Activated CD4-positive, alpha-beta T cell treated with anti-CD3 and anti-CD28 coated beads, Interleukin-2, amount 50 U/mL, for 4 hours (primary cell): ENCODE data around the gene ERFE.

Experiments
- DNase-seq, 2 experiments: peaks; one replicate each; pipeline ENCODE4 v3.0.0-alpha.2; 2020

The ERFE gene

DNA sequence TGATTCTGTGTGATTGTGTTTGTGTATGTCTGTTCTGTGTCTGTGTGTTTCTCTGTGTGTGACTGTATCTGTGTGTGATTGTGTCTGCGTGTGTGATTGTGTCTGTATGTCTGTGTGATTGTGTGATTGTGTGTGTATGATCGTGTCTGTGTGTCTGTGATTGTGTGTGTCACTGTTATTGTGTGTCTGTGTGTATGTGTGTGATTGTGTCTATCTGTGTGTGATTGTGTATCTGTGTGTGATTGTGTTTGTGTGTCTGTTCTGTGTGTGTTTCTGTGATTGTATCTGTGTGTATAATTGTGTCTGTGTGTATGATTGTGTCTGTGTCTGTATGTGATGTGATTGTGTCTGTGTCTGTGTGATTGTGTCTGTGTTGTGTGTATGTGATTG lies 32.0 kb upstream of the ERFE start:
- no peak for DNase-seq

DNA sequence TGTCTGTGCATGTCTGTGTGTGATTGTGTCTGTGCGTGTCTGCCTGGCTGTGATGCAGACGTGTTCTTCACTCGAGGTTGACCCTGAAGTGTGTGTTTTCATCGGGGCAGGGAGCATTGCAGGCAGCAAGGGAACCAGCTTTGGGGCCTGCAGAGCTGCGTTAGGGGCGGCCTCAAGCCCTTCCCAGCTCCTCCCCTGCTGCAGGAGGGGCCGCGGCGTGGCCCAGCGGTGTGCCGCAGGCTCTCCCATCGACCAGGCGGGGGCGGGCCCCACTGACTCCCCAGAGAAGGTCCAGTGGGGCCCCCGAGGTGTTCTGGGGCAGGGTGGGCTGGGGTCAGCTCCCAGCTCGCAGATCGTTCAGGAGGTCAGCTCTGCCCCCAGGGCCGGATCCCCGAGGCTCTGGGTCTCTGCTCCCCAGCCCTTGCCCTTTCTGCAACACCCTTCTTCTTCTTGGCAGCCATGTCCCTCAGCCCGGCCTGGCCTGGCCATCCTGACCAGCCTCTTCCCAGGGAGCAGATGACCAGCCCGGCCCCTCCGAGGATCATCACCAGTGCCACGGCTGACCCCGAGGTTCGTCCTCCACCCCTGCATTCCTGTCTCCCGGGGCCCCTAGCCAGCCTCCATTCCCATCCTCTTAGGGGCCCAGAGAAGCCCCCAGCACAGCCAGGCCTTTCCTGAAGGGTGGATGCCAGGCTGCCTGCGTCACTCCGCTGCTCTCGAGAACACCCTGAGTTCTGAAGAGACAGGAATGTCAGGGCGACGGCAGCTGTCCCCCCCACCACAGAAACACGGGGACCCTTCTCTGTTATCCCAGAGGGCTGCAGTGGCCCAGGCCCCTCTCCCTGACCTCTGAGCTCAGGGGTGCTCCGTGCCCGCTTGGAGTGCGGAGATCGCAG lies 31.4 kb upstream of the ERFE start:
- no peak for DNase-seq

DNA sequence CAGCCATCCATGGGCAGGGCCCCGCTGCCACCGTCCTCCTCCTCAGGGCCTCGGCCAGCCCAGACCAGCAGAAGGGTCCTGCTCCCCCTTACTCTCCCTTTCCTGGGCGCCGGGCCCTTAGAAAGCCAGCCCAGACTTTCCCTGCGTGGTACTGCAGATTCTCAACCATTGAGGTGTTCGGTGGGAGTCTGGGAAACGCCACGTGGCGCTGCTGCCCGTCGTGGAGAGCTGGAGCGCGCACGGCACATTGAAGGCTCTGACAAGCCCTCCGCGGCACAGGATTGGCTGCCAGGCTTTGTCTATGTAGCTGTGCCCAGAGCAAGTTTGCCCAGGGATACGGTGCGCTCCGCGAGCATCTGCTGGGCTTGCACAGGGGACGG lies 30.7 kb upstream of the ERFE start:
- no peak for DNase-seq

DNA sequence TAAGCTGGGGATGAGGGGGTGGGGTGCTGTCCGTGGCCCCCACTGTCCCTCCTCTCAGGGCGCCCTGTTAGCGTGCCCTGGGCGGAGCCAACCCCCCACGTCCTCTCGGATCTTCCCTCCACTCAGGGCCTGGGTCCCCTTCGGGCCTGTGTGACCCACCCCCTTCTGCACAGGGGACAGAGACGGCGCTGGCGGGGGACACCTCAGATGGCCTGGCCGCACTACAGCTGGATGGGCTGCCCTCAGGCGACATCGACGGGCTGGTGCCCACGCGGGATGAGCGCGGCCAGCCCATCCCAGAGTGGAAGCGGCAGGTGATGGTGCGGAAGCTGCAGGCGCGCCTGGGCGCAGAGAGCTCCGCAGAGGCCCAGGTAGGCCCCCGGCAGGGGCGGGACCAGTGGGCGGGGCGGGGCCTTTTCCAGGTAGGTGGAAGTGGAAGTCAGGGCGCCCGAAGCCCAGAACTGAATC lies 30.2 kb upstream of the ERFE start:
- no peak for DNase-seq

DNA sequence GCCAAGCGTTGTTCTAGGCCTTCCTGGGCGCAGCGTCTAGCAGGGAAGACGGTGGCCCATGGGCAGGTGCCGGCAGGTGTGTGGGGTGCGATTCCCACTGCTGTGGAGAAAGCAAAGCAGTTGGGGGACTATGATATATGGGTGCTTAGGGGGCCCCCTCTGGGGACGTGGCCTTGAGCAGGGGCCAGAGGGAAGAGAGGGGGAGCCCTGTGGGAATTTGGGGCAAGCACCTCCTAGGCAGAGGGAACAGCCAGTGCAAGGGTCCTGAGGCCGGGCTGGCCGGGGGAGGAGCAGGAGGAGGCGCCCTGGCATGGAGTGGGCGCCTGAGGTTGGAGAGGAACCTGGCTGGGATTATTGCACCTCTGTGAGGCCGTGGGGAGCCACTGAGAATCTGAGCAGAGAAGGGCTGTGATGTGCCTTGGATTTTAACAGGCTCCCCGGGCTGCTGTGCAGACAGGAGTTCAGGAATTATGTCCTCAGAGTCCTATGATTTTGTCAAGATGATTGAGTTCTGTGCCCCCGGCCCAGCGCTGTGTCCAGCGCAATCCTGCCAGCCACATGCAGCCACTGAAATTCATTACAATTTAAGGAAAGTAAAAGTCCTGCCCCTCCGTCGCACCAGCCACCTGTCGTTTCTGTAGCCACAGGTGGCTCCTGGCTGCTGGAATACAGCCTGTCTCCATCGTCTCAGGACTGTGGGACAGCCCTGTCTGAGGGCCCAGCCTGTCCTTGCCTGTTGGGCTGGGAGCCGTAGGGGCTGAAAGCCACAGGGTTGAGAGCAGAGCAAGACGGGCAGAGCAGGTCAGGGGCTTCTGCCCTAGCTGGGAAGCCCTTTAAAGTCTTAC lies 29.4 kb upstream of the ERFE start:
- DNase-seq = no peak

DNA sequence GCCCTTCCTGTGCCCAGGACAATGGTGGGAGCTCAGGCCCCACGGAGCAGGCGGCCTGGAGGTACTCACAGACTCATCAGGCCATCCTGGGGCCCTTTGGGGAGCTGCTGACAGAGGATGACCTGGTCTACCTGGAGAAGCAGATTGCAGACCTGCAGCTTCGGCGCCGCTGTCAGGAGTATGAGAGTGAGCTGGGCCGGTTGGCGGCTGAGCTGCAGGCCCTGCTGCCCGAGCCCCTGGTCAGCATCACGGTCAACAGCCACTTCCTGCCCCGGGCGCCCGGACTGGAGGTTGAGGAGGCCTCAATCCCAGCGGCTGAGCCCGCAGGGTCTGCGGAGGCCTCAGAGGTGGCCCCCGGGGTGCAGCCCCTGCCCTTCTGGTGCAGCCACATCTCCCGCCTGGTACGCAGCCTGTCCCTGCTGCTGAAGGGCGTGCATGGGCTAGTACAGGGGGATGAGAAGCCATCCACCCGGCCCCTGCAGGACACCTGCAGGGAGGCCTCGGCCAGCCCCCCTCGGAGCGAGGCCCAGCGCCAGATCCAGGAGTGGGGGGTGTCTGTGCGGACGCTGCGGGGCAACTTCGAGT lies 28.6 kb upstream of the ERFE start:
- no peak for DNase-seq

DNA sequence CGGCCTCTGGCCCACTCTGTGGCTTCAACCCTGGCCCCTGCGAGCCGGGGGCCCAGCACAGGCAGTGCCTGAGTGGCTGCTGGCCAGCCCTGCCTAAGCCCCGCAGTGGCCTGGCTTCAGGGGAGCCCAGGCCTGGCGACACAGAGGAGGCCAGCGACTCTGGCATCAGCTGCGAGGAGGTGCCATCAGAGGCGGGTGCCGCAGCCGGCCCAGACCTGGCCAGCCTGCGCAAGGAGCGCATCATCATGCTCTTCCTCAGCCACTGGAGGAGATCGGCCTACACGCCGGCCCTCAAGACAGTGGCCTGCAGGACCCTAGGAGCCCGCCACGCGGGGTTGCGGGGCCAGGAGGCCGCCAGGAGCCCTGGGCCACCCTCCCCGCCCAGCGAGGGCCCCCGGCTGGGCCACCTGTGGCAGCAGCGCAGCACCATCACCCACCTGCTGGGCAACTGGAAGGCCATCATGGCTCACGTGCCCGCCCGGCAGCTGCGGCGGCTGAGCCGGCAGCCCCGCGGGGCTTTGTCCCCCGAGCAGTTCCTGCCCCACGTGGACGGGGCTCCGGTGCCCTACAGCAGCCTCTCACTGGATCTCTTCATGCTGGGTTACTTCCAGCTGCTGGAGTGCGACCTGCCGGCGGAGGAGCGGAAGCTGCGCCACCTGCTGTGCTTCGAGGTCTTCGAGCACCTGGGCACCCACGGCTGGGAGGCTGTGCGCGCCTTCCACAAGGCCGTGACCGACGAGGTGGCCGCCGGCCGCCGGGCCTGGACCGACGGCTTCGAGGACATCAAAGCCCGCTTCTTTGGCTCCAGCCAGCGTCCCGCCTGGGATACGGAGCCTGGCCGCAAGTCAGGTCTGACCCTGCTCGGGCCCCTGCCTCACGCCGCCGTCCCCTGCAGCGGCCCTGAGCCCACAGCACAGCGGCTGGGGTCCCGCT lies 27.8 kb upstream of the ERFE start:
- DNase-seq = no peak

DNA sequence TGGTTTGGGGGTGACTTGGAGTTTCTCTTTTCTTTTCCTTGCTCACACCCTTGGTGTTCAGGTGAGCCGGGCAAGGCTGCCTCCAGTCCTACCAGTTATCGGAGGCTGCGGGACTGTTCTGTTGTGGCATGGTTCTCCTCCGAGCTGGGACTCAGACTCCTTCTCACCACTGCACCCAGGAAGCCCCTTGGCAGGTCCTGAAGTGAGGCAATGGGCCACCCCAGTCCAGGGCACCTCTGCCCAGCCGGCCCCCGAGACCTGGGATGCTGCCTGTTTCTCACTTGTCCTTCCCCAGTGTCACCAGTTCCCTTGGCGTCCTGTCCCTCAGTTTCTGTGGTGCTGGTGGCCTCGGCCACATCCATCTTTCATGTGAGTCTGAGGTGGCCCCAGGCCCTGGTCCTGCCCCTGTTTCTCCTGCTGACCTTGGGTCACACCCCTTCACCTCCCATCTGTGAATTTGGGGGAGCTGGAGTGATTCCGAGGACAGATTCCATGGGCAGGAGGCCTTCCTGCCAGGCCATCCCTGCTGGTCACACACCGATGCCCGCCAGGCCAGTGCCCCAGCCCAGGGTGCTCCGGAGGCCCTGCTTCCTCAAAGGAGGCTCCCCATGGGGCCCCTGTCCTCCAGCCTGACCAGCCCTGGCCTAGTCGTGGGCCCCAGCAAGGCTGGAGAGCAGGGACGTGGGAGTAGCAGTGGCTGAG lies 26.9 kb upstream of the ERFE start:
- no peak for DNase-seq

DNA sequence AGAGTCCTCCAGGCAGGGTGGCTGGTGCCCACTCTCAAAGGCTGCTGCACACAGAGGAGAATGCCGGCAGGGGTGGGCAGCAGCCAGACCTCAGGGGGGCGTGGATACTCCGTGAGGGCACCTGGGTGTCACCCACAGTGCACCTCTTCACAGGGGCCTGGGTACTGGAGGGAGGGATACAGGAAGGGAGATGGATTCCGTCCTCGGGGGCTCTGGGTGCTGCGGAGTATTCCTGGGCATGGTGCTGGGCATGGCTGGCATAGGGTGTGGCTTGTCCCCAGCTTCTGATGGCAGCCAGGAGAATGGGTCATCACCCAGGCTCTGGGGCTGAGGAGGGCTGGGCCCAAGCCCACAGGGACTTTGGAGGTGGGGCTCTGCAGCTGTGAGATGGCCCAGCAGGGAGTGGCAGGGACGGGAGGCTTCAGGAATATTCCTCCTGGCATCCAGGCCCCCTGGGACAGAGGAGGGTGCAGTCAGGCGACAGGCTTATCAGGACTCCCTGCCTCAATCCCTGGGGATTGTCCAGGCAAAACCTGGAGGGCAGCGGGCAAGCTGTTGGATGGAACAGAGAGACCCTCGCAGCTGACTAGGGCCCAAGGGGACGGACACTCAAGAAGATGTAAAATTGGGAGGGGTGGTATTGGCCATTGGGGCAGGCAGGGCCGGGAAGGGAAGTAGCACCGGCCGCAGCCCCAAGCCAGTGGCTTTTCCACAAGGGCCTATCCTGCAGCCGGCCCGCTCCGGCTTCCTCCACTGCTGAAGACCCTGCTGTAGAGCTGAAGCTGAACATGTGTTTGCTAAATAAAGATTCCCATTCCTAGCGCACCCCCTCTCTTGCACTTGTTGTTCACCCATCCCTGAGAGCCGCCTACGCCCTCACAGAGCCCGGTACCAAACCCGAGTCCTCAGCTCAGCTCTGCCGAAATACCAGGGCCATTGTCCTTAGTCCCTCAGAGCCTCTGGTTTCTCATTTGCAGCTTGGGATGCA lies 26.0 kb upstream of the ERFE start:
- DNase-seq = no peak

DNA sequence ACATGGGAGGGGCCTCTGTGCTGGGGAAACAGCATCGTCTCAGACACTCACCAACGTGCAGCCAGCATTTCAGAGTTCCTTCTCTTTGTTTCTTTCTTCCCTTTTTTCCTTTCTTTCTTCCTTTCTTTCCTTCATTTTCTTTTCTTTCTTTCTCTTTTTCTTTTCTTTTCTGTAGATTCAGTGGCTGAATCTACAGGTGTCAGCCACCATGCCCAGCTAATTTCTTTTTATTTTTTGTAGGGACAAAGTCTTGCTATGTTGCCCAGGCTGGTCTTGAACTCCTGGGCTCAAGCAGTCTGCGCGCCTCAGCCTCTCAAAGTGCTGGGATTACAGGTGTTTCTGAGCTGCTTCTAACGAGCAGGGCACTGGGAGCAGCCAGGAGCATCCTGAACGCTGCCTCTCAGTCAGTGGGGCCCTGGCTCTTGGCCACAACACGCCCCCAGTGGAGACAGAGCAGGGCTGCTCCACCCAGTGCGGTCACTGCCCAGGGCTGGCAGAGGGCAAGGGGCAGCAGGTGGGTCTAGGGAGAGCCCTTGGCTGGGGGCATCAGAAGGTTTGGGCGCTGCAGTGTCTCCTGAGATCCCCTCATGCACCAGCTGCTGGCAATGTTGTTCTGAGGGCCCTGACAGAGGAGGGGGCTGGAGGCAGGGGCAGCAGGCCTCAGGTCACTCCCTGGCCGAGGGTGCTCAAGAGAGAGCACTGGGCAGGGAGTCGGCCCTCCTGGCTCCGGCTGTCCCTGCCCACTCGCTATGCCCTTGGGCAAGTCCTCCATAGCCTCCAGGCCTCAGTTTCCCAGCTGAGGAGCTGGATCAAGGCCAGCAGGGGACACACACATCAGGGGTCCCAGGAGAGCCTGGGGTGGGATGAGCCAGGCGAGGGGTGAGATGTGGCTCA lies 25.0 kb upstream of the ERFE start:
- DNase-seq = no peak

DNA sequence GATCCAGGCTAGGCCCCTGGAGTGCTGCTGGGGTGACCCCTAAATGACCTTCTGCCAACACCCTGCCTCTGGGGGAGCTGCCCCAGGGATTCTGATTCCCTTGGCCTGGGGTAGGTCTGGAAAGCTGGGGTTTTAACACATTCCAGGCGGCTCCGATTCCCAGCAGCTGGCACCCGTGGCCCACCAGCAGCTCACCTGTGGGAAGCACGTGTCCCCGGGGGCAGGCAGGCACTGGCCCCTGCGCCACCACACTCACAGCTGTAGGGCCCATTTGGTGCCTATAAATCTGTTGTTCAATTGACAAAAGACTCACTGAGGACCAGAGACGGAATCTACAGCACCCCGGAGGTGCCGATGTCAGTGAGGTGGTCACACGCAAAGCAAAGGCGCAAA lies 24.4 kb upstream of the ERFE start:
- no peak for DNase-seq

DNA sequence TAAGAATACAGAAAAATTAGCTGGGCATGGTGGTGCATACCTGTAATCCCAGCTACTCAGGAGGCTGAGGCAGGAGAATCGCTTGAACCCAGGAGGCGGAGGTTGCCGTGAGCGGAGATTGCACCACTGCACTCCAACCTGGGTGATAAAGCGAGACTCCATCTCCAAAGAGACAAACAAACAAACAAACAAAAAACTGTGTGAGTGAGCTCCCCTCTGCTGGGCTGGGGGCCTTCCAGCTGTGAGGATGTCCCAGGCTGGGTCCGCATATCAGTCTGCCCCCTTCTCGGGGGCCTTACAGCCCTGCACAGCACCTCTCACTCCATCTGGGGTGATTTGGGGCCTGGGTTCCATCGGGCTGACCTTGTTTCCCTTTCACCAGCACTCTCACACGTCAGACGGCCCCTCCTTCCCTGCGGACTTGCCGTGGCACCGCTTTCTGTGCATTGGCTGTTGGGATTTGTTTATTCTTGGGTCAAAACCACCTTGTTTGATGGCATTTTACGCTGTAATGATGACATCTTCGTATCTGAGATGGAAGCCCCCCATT lies 23.1 kb upstream of the ERFE start:
- no peak for DNase-seq

DNA sequence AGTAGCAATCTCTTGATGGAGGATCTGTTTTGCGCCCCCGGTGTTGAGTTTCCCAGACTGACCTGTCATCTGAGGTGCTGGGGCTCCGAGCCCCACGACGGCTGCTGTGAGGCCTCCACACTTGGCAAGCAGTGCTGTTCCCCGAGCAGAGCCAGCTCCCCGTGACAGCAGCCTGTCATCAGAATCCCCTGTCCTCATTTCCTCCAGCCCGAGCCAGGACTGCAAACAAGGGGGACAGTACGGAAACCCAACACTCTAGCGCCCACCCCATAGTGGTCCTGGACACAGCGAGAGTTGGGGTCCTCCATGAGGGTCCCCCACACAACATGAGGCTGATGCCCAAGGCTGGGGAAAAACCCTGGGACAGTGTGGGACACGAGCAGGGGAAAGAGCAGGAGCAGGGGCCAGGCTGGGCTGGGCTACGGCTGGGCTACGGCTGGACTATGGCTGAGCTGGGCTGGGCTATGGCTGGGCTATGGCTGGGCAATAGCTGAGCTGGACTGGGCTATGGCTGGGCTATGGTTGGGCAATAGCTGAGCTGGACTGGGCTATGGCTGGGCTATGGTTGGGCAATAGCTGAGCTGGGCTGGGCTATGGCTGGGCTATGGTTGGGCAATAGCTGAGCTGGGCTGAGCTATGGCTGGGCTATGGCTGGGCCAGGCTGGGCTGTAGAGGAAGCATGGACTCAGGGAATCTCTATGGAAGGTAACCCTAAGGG lies 21.8 kb upstream of the ERFE start:
- DNase-seq = no peak

DNA sequence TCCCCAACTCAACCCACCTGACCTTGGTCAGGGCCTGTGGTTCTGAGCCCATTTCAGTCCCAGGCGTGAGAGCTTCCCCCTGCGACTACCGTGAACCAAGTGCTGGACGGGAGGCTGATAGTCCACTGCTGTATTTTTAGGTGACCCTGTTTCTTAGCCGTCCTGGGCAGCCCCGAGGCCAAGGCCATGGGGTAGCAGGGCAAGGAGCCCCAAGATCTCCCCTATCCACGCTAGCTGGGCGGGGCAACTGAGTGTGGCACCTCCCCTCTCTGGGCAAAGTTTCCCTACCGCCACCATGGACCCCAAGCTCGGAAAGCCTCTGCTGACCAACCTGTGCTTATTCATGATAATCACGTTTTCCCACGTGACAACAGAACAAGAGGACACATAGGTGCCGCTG lies 20.9 kb upstream of the ERFE start:
- no peak for DNase-seq

DNA sequence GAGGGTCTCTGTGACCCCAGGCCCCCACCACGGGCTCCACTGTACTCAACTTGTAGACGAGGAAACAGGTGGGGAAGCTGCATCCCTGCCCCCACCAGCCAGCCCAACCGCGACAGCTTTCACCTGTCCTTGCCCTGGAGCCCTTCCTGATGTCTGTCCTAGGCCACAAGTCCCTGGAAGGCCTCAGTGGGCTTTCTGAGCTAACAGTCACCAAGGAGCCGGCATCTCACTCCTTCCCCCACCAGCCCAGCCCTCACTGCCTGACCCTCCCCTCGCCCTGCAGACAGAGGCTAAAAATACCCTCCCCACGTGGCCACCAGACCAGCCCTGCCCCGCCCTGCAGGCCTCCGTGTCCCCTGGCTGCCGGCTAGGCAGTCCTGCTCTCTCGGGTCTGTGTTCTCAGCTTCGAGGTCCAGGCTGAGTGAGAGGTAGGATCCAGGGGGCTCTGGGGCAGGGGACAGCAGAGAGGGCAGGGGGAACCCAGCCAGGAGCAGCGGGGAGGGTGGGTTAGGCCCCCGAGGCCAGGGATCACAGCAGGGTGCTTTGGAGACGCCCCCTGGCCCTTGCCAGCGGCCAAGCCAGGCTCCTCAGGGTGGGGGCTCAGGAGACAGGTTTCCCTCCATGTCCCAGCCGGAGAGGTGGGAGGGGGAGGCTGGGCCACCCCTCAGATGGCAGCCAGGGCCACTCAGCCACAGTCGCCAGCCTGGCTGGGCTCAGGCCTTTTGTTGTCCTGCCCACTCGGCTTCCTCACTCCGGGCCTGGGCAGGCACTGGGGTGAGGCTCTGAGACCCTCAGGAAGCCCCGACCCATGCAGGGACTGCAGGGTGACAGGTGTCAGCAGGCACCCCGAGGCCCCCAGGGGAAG lies 20.2 kb upstream of the ERFE start, which contains the start of gene KLHL30:
TSS of gene KLHL30 (plus strand) at position 338 of the 865 bp plus-strand sequence. CDS start 2,087 bp downstream, outside the sequence.
- DNase-seq = no peak

DNA sequence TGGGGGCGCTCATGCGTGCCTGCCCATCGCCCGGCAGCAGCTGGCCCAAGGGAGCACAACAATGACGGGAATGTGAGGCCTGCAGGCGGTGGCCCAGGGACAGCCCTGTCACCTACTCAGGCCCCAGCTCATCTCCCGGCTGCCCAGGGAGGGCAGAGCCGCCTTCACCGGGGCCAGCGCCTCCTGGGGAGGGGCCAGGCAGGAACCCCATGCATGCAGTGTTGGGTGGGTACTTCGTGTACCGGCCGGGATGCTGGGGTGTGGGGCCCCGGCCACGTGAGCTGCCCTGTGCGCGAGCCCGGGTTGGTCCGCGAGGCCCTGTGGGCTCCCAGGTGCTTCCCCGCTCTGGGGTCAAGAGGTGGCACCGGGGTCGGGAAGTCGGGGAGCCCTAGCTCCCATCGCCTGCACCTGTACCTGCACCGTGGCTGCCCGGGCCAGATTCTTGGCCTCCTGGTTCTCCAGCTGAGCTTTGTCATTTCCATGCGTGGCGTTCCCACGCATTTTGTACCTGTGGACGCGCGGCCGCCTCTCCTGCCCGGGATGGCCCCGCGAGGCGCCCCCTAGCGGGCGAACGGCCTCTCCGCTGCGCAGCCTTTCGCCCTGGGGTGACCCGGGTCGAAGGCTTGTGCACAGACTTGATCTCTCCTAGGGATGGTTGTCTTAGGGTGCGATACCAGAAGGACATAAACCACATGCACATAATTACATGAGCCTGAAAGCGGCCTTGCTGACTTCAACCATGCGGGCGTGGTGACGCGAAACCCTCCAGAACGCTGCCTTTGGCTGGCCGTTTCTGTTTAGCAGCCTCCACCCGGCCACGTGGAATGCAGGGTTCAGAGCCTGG lies 19.4 kb upstream of the ERFE start:
- no peak for DNase-seq
